DMS153 (cell line): Measurements from ENCODE around the gene PCARE.

Experiments used
- DNase-seq: peaks from one replicate; lab custom pipeline; 2025; lab: John Stamatoyannopoulos, UW

Gene PCARE

GRCh38 chr2:29063056-29063455, 11.3 kb downstream of the PCARE start:
- no peak for DNase-seq

GRCh38 chr2:29062371-29062770, 12.0 kb downstream of the PCARE start:
- DNase-seq, result no peak

- DNase-seq, result no peak
Observed at GRCh38 chr2:29061616-29062015, 12.7 kb downstream of the PCARE start.

- no peak for DNase-seq
Observed at GRCh38 chr2:29061176-29061575, 13.1 kb downstream of the PCARE start.

- no peak for DNase-seq
Observed at GRCh38 chr2:29060441-29060840, 13.9 kb downstream of the PCARE start.

- no peak for DNase-seq
Observed at GRCh38 chr2:29059624-29060023, 14.7 kb downstream of the PCARE start.

GRCh38 chr2:29057006-29057405, 17.3 kb downstream of the PCARE start:
- DNase-seq, result no peak

- no peak for DNase-seq
Observed at GRCh38 chr2:29056452-29056851, 17.9 kb downstream of the PCARE start.

- DNase-seq, result no peak
Observed at GRCh38 chr2:29055601-29056000, 18.7 kb downstream of the PCARE start.

- DNase-seq, result no peak
Observed at GRCh38 chr2:29054430-29054829, 19.9 kb downstream of the PCARE start.

- DNase-seq, result no peak
Observed at GRCh38 chr2:29053670-29054400, 20.5 kb downstream of the PCARE start.

- DNase-seq, result no peak
Observed at GRCh38 chr2:29053223-29053622, 21.1 kb downstream of the PCARE start.

GRCh38 chr2:29052807-29053206, 21.5 kb downstream of the PCARE start:
- no peak for DNase-seq

GRCh38 chr2:29051730-29052129, 22.6 kb downstream of the PCARE start:
- no peak for DNase-seq

- DNase-seq, result peak; percentile 27
Observed at GRCh38 chr2:29050591-29050990, 23.7 kb downstream of the PCARE start.

GRCh38 chr2:29047083-29047845, 27.1 kb downstream of the PCARE start:
- DNase-seq, result no peak

GRCh38 chr2:29046321-29046720, 28.0 kb downstream of the PCARE start:
- DNase-seq, result no peak

GRCh38 chr2:29044459-29044858, 29.9 kb downstream of the PCARE start:
- no peak for DNase-seq

- no peak for DNase-seq
Observed at GRCh38 chr2:29042561-29043075, 31.7 kb downstream of the PCARE start.

- DNase-seq, result no peak
Observed at GRCh38 chr2:29041161-29041660, 33.1 kb downstream of the PCARE start.

- no peak for DNase-seq
Observed at GRCh38 chr2:29040552-29040951, 33.8 kb downstream of the PCARE start.

- no peak for DNase-seq
Observed at GRCh38 chr2:29039718-29040480, 34.4 kb downstream of the PCARE start.
